Choroid plexus epithelial cell (primary cell): ENCODE results near the gene UPP2.

Source experiments
- DNase-seq: peaks from one replicate; pipeline ENCODE4 v3.0.0-alpha.2; 2010; ENCODE audit warnings: low read depth
- H3K4me3 ChIP-seq: 2 replicates; pipeline ENCODE4 v1.5.1; 2011; ENCODE audit warnings: low read depth, mild to moderate bottlenecking, control low read depth, low read length, moderate library complexity
- CTCF ChIP-seq: conservative IDR thresholded peaks from 2 replicates; pipeline ENCODE4 v1.5.1; 2011; ENCODE audit warnings: low read depth, mild to moderate bottlenecking, control low read depth, inconsistent platforms, low read length, moderate library complexity

UPP2 gene

GRCh38 chr2:158128168-158128973 lies 26.7 kb downstream of the UPP2 start:
- H3K4me3 ChIP-seq = no peak overlapping the region
- no peak for TF ChIP-seq CTCF
- no peak for DNase-seq

- no peak overlapping the region for H3K4me3 ChIP-seq
- TF ChIP-seq CTCF = no peak
- DNase-seq = no peak
Measured at GRCh38 chr2:158129037-158129436, 27.4 kb downstream of the UPP2 start.

GRCh38 chr2:158130832-158131473 lies 29.3 kb downstream of the UPP2 start:
- TF ChIP-seq CTCF = no peak
- H3K4me3 ChIP-seq = no peak overlapping the region
- peak; percentile 23 for DNase-seq

- H3K4me3 ChIP-seq = no peak overlapping the region
- DNase-seq = no peak
- TF ChIP-seq CTCF = no peak
Measured at GRCh38 chr2:158131483-158131912, 29.8 kb downstream of the UPP2 start.

DNA sequence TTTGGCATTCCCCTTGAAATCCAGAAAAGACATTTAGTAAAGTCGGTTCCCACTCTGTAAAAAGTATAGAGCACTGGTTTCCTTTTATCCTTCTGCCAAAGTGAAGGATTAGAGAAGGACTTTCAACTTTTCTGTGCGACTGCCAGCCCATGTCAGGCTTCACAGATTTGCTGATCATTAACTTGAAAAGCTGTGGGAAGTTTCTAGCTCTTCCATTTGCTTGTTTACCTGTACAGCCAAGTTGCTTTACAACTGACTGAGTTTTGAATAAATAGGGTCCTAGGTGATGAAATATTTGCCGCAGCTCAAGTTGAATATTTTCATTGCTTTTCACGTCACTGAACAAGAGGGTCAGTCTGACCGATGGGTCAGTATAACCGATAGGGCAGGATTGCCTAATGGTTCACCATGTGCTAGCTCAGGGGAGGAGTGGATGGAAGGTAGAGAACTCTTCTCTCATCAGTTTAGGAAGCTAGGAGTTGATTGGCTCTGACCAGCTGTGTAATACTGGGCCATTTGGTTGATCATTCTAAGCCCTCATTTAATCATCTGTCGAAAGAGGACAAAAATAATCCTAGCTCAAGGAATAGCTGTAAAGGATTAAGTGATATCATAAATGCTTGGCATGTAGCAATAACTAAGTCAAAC lies 30.4 kb downstream of the UPP2 start:
- DNase-seq = no peak
- no peak for TF ChIP-seq CTCF
- no peak overlapping the region for H3K4me3 ChIP-seq

DNA sequence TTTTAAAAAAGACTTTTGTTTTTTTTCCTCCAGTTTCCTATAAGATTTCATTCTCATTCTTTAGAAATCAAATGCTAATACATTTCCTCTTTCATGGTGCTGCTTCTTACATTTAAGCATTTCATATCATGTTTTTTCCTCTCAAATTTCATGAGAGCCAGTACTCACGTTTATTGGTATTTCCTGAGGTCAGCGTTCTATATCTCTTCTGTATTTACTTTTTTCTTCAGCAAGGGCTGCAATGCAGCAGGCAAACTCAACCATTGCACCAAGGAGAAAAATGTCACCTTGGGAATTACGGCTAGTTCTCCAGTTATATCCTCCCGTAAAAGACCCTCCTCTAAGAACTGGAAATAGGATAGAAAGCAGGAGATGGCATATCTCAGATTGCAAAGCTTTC lies 32.4 kb downstream of the UPP2 start:
- TF ChIP-seq CTCF = no peak
- no peak overlapping the region for H3K4me3 ChIP-seq
- DNase-seq = no peak
